OCI-LY3 (cell line): ENCODE results near the gene MIPOL1.
A peak's percentile ranks its signal among the peaks of the same experiment; 100 is the strongest.

ENCODE experiments used
- H2AFZ ChIP-seq: fragments of 200-600, 300-600 bp; shearing (Covaris generic); 2 replicates; pipeline ENCODE4 v1.6.0; 2014; ENCODE audit warnings: antibody characterized with exemption, low read depth, low read length
- H3K27ac ChIP-seq: fragments of 200-600, 300-600 bp; sonication (generic); 2 replicates; pipeline ENCODE4 v1.5.1; 2014; ENCODE audit warnings: mild to moderate bottlenecking, low read length, moderate library complexity, mixed read lengths
- H3K27me3 ChIP-seq: fragments of 200-600, 300-600 bp; sonication (generic); 2 replicates; pipeline ENCODE4 v1.6.1; 2014; ENCODE audit warnings: low read depth, low read length, mixed read lengths
- H3K36me3 ChIP-seq: fragments of 200-600, 300-600 bp; sonication (generic); replicated peaks from 2 replicates; pipeline ENCODE3; 2014; ENCODE audit warnings: low read depth, low read length, mixed read lengths
- H3K4me1 ChIP-seq: fragments of 300-600, 200-600 bp; sonication (generic); 2 replicates; pipeline ENCODE4 v1.6.1; 2014; ENCODE audit warnings: low read length, mixed read lengths
- H3K4me2 ChIP-seq: fragments of 200-600, 300-600 bp; sonication (generic); 2 replicates; pipeline ENCODE4 v1.6.1; 2014; ENCODE audit warnings: low read length, mixed read lengths
- H3K4me3 ChIP-seq: fragments of 300-600, 200-600 bp; sonication (generic); 2 replicates; pipeline ENCODE4 v1.5.1; 2014; ENCODE audit warnings: antibody characterized with exemption, mild to moderate bottlenecking, low read length, moderate library complexity
- H3K79me2 ChIP-seq: fragments of 300-600, 200-600 bp; shearing (Covaris generic); 2 replicates; pipeline ENCODE4 v1.6.1; 2014; ENCODE audit warnings: mild to moderate bottlenecking, low read length, mixed read lengths
- H3K9ac ChIP-seq: fragments of 300-600, 200-600 bp; shearing (Covaris generic); 2 replicates; pipeline ENCODE4 v1.6.0; 2014; ENCODE audit warnings: mild to moderate bottlenecking, low read length, moderate library complexity
- H3K9me3 ChIP-seq: fragments of 200-600, 300-600 bp; shearing (Covaris generic); 2 replicates; pipeline ENCODE4 v1.6.1; 2014; ENCODE audit warnings: low read length, mixed read lengths; ENCODE audit not compliant: insufficient read depth
- H4K20me1 ChIP-seq: fragments of 200-600, 300-600 bp; sonication (generic); 2 replicates; pipeline ENCODE4 v1.6.1; 2016; ENCODE audit warnings: low read length, mixed read lengths; ENCODE audit not compliant: insufficient read depth
- CTCF ChIP-seq: fragments of 200-600, 300-600 bp; sonication (generic); IDR thresholded peaks from 2 replicates; pipeline ENCODE4 v1.5.1; 2014; ENCODE audit warnings: antibody characterized with exemption, low read length, low read depth
- EZH2phosphoT487 ChIP-seq: fragments of 200-600 bp; shearing (Covaris generic); IDR thresholded peaks from 2 replicates; pipeline ENCODE4 v1.6.1; 2018; ENCODE audit warnings: antibody characterized with exemption, mixed run types, low read depth

The MIPOL1 gene

DNA sequence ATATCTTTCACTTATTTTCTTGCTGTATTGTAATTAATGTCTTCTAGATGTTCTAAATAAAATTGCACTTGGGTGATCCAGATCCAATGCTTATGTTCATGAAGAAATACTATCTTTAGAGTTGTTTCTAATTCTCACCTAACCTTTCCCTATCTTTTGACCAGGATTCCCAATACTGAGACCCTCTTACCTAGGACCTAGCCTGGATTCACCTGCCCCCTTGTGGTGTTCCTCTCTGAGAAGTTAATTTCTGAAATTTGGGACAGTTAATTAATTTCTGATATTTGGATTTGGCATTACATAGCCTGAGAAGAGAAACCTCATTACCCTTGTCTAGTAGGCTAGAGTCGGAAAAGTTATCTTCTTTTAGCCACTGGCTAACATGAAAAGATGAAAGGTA lies 367.8 kb downstream of the MIPOL1 start:
- H3K4me2 ChIP-seq = no peak overlapping the region
- TF ChIP-seq CTCF (peak; percentile 30), EZH2phosphoT487 (no peak)
- no peaks in the 10 kb centered on the region for H3K9me3 ChIP-seq
- H3K36me3 ChIP-seq = no peaks in the 10 kb centered on the region
- H3K4me3 ChIP-seq = no peak overlapping the region
- H3K27ac ChIP-seq = no peak overlapping the region
- H3K4me1 ChIP-seq = no peaks in the 10 kb centered on the region
- H2AFZ ChIP-seq = no peak overlapping the region
- H3K79me2 ChIP-seq = no peaks in the 10 kb centered on the region
- H3K9ac ChIP-seq = no peak overlapping the region
- no peaks in the 10 kb centered on the region for H3K27me3 ChIP-seq
- no peaks in the 10 kb centered on the region for H4K20me1 ChIP-seq

GRCh38 chr14:37566811-37567371 lies 369.2 kb downstream of the MIPOL1 start:
- Histone ChIP-seq H3K4me2 (no peak overlapping the region), H4K20me1 (no peaks in the 10 kb centered on the region), H3K9me3 (no peaks in the 10 kb centered on the region), H3K27me3 (no peaks in the 10 kb centered on the region), H3K36me3 (no peaks in the 10 kb centered on the region), H3K9ac (no peak overlapping the region), H3K4me3 (no peak overlapping the region), H3K27ac (no peak overlapping the region), H3K4me1 (no peaks in the 10 kb centered on the region), H2AFZ (no peak overlapping the region), H3K79me2 (no peaks in the 10 kb centered on the region)
- TF ChIP-seq CTCF (no peak), EZH2phosphoT487 (no peak)

DNA sequence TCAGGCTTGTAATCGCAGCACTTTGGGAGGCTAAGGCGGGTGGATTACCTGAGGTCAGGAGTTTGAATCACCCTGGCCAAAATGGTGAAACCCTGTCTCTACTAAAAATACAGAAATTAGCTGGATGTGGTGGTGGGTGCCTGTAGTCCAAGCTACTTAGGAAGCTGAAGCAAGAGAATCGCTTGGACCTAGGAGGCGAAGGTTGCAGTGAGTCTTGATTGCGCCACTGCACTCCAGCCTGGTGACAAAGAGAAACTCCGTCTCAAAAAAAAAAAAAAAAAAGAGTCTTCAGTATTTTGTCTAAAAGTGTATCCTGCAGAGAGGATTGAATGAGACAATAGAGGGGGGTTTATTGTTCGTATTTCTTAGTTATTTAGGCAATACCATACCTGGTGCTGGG lies 372.0 kb downstream of the MIPOL1 start:
- Histone ChIP-seq H3K79me2 (no peaks in the 10 kb centered on the region), H3K9ac (no peak overlapping the region), H4K20me1 (no peaks in the 10 kb centered on the region), H3K36me3 (no peaks in the 10 kb centered on the region), H3K4me3 (no peak overlapping the region), H3K4me1 (no peaks in the 10 kb centered on the region), H3K27ac (no peak overlapping the region), H3K4me2 (no peak overlapping the region), H2AFZ (no peak overlapping the region), H3K9me3 (no peaks in the 10 kb centered on the region), H3K27me3 (no peaks in the 10 kb centered on the region)
- TF ChIP-seq CTCF (no peak), EZH2phosphoT487 (no peak)

DNA sequence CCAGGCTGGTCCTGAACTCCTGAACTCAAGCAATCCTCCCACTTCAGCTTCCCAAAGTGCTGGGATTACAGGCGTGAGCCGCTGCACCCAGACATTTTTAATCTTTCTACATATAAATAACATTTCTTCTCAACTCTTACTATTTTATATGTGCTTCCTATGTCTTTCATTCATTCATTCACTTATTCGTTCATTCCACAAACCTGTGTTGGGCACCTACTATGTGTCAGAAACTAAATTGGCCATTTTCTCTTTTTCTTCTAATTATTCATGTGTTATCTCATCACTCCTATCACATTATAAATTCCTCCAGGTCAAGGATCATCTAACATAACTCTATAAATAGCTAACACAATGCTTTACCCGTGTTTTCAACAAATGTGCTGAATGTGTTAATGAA lies 373.7 kb downstream of the MIPOL1 start:
- Histone ChIP-seq H3K4me1 (no peaks in the 10 kb centered on the region), H3K27ac (no peak overlapping the region), H3K36me3 (no peaks in the 10 kb centered on the region), H3K27me3 (no peaks in the 10 kb centered on the region), H3K9me3 (no peaks in the 10 kb centered on the region), H3K79me2 (no peaks in the 10 kb centered on the region), H4K20me1 (no peaks in the 10 kb centered on the region), H3K4me2 (no peak overlapping the region), H3K4me3 (no peak overlapping the region), H2AFZ (no peak overlapping the region), H3K9ac (no peak overlapping the region)
- TF ChIP-seq EZH2phosphoT487 = no peak
- no peak for TF ChIP-seq CTCF
